ENCODE data around the gene KRT10.

KRT10 gene

DNA sequence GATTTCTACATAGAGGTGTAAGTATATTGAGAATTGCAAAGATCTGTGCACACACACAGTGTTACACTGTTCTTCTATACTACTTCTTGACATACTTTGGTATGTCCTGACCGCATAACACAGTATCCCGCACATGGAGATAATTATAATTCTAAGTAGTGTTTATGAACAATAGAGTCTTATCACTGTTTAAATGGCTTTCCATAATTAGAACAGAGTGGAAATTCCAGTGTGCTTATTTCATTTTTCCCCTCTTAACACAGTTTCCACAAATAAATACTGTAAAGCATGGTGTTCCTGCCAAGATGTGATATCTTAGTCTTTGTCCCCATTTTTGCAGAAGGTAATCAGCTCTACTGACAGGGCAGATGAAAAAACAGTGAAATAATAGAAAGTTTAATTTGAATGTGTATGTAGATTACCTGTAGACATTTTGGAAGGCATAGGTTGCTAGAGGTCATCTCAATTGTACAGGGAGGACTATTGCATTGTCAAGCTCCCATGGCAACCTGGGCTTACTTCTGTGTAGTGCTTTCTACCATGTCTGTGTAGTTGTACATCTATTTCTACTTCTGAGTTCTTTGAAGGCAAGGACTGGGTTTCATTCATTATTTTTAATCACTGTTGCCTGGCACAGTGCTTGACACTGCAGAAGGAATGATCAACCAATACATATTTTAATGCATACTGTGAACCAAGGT, 12.5 kb downstream of the KRT10 start:
- in situ Hi-C loops (cut with MboI; ENCODE audit: low sequenced_read_pairs) = no loop called here

DNA sequence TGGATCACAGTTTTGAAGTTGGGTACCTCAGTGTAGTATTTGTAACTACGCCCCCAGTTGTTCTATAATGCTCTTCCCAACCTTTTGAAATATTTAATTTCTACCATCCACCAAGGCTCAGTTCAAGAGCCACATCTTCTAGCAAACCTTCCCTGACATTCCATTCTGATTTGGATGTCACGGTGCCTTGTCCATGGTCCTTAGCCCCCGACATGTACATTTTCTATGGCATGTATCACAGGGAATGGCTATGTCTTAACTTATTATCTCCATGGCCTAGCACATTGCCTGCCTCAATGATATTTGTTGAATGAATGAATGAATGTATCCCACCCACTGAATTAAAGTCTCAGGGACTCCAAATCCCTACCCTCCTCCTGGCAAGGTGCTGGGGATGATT, 16.3 kb downstream of the KRT10 start:
- in situ Hi-C loops (cut with MboI; ENCODE audit: low sequenced_read_pairs) = no loop called here

DNA sequence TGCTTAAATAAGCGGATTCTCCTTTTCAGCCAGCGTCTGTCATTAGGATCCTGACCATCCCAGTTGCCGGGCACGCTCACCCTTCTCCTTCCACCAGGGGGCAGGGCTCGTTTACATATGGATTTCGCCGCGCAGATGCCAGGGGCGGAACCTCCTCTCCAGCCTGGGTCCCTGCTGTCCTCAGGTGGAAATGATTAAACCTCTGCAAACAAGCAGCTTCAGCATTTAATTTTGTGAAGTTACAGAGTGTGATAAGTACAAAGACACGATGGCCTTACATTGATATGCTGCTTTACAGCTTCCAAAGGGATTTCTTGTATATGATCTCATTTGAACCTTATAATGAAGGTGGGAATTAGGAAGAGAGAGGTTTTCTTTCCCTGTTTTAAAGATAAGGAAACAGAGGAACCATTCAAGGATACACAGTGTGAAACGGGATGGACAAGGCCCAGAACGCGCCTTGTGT, 18.8 kb downstream of the KRT10 start:
- in situ Hi-C loops (cut with MboI; ENCODE audit: low sequenced_read_pairs) = no loop called here

DNA sequence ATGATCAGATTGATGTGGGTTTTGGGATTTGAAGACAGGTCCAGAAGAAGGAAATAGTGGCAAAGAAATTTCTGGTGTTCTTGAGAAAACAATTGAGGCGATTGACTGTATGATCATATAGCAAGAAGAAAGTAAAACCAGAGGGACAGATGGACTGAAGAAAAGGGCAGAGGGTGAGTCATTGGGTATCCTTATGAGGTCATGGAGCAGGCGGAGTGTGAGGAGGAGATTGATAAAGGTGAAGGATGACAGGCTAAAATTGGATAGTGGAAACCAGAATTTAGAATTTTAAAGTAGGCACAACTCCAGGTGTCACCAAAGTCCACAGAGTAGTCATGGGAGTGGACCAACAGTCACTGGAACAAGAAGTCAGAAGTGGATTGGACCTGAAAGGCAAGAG, 21.3 kb downstream of the KRT10 start:
- in situ Hi-C loops (cut with MboI; ENCODE audit: low sequenced_read_pairs) = no loop called here

DNA sequence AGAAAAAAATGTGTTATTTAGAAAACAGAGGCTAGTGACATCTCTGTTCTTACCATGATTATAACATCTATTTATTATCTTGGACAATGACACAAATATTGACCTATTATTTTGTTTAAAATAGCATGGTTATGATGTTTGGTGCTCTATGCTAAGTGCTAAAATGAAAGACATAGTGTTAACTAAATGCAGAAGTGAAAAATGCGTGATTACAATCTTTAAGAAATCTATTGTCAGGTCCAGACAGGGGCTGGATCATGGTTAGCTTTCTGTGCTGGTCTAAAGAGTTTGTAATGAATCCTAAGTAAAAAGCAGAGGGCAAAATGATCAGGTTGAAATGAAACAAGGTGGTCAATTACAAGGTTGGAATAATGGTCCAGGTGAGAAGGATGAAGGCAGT, 22.0 kb downstream of the KRT10 start:
- in situ Hi-C loops (cut with MboI; ENCODE audit: low sequenced_read_pairs) = no loop called here

DNA sequence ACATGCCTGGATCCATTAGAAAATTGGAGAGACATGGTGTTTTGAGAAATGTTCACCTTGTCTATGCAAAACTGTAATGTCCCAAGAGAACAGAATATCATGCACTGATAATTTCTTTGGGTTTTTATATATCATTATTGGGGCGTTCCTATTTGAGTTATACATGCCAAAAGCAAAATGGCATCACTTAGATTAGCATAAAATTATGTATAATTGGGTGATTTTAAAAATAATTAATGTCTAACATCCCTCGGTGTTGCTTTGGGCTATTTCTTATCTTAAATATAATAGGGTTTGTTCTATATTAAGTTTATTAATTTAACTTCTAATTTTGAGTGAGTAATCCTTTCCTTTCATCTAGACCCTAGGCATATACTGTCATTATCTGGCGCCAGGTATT, 22.6 kb downstream of the KRT10 start, which contains the start of gene KRT28:
TSS of gene KRT28 (minus strand) at position 101 of the 400 bp plus-strand sequence. CDS start at position 35, 66 bp downstream.
- in situ Hi-C loops (cut with MboI; ENCODE audit: low sequenced_read_pairs) = no loop called here

DNA sequence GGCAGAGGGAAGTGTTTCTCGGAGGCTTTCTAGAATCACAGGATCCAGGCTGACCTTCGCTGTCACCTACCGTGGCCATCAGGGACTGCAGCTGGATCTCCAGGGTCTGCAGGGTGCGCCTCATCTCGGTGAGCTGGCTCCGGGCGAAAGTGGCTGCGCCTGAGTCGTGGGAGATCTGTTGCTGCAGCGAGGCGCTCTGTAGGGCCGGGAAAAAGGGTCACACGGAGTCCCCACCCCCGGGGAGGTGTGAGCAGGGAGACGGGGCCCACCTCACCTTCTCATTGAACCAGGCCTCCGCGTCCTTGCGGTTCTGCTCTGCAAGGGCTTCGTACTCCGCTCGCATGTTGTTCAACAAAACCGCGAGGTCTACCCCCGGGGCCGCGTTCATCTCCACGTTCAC, 25.6 kb downstream of the KRT10 start:
- in situ Hi-C loops (cut with MboI; ENCODE audit: low sequenced_read_pairs) = no loop called here

DNA sequence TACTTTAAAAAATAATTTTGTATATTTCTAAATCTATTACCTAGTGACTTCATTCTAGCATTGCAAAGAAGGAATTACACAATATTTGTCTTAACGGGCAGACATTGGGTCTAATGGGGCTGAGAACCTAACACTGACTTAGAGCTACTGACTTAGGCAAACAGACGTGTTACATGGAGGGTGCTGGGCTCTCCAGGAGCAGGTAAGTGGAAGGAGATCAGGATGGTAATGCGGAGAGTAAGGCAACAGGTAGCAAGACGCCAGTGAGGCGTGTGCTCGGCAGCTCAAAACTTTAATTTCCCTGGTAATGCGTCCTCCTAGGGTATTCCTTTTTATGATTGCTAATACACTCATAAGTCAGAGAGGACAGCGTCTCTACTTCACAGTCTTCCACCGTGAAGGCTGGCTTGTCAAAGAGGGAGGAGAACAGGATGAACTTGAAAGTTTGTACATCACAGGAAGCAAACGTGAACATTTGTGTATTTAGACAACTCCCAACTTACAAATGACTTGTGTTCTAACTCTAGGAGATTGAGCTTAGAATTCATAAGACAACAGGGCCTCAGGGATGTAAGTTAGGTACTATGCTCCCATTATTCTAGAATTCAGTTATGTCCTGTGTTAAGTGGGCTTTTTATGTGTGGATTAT, 27.3 kb downstream of the KRT10 start:
- in situ Hi-C loops (cut with MboI; ENCODE audit: low sequenced_read_pairs) = no loop called here

DNA sequence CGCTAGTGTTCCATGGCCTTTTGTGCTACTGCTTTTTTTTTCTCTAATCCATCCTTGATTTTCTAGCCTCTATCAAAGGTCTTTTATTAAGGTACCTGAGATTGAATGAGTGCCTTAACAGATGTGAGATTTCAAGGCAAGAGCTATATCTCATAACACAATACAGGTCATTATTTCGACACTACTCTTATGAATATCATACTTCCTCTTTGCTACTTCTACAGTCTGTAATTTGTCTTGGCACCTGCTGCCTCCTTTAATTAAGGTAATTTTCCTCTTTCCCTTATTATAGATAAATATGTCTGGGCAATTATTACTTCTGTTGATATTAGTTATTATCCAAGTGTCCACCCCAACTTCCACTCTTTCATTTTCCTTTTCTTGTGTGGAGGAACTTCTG, 27.9 kb downstream of the KRT10 start:
- in situ Hi-C loops (cut with MboI; ENCODE audit: low sequenced_read_pairs) = no loop called here

DNA sequence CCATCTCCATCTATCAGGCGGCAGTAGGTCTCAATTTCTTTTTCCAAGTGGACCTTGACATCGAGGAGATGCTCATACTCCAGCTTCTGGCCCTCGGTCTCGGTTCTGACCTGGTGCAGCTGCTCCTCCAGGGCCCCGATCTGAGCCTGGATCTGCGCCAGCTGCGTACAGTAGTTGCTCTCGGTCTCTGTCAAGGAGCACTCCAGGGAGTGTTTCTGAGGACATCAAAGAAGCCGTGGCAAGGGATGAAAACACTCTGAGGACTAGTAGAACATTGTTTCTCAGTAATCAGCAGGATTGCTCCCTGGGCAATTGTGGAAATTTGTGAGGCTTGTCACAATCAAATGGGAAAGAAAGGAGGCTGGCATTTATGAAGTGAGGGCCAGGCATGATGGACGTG, 28.6 kb downstream of the KRT10 start:
- in situ Hi-C loops (cut with MboI; ENCODE audit: low sequenced_read_pairs) = no loop called here

DNA sequence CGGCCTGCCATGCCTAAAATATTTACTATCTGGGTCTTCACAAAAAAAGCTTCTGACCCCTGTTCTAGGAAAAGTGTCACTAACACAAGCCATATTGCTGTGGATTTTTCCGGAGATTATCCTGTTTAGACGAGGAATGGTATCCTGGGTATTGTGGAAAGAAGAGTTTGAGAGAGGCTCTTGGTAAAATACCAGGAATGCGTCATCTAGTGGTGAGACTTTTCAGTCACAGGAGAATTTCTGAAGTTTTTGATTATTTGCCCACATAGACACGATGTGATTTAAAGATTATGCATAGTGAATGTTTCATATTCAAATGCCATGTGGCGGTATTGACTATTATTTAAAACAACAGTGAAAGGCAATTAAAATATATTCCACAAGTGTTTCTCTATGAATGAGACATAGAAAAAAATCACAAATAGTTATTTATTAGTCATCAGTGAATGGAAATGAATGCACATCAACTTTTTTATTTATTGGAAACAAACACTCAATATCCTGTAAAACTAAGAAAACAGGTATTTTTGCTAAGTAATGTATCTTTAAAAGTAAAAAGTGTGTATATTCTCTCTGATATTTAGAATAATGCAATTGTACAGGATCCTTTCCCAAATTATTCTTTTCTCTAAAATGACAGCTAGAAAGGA, 30.5 kb downstream of the KRT10 start:
- in situ Hi-C loops (cut with MboI; ENCODE audit: low sequenced_read_pairs) = no loop called here

DNA sequence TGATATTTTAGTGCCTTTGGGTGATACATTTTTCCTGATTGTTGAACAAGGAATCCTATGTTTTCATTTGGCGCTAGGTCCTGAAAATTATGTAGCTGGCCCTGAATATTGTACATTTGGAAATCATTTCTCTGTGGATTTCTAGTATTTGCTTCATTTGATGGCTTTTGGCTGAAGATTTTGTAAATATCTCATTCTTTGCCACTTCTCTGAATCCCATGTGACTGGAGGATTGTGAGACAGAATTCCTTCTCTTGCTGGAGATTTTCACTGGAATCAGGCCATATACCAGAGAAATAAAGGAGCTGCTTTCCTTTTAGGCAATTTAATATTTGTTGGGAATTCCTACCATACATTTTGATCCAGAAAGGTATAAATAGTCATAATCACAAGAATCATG, 31.3 kb downstream of the KRT10 start:
- in situ Hi-C loops (cut with MboI; ENCODE audit: low sequenced_read_pairs) = no loop called here

DNA sequence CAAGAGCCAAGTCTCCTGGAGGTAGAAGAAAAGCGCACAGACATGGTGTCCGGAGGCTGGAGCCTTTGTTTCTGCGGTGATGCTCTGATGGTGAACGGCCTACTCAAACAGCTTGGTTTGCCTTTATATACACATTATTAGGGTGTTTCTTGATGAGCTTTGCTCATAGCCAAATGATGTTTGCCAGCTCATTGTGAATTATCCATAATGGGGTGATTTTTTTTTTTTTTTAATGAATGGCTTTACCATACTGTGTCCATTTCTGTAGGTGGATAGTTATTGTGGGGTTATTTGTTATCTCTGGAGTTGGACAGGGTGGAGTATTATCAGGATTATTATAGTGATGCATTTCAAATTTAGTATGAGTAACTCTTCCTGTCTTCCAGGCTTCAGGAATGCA, 40.0 kb downstream of the KRT10 start, which contains the start of gene KRT27:
TSS of gene KRT27 (minus strand) at position 101 of the 400 bp plus-strand sequence. CDS start at position 44, 57 bp downstream.
- in situ Hi-C loops (cut with MboI; ENCODE audit: low sequenced_read_pairs) = no loop called here

DNA sequence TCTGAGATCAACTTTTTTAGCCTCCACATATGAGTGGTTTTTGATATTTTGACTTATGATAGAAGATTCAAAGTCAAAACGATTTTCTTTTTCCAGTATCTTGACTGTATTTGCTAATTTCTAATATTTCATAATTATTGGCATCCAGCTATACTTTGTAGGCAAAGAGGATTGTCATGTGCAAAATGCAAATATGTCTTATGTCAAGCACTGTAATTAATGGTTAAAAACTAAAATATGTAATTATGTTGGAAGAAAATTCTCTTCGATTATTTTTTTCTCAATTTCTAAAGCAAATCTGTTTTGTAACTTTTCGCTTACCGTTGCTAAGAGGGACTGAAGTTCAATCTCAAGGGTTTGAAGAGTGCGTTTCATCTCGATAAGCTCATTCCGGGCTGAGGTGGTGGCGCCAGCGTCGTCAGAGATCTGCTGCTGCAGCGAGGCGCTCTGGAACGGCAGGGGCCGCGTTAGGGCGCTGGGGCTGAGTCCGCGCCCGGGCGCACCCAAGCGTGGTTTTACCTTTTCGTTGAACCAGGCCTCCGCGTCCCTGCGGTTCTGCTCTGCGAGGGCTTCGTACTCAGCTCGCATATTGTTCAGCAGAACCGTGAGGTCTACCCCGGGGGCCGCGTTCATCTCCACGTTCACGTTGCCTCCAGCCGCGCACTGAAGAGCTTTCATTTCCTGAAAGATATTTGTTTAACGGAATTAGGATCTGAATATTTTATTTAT, 43.1 kb downstream of the KRT10 start:
- in situ Hi-C loops (cut with MboI; ENCODE audit: low sequenced_read_pairs) = no loop called here

DNA sequence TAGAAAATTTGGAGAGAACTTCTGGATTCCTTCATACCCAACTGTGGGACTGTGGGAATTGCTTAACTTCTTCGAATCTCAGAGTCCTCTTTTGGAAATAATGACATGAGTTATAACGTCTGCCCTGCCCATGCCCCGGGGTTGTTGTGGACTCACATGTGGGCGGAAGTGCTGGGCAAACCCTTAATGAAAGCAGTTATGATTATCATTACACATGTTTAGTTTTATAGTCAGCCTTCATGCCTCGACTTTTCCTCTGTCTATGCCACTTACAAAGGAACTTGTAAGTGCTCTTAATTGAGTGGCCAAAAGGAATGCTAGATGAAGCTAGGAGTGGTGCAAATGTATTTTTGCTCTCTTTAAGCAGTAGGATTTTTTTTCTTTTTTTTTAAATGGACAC, 44.0 kb downstream of the KRT10 start:
- in situ Hi-C loops (cut with MboI; ENCODE audit: low sequenced_read_pairs) = no loop called here

DNA sequence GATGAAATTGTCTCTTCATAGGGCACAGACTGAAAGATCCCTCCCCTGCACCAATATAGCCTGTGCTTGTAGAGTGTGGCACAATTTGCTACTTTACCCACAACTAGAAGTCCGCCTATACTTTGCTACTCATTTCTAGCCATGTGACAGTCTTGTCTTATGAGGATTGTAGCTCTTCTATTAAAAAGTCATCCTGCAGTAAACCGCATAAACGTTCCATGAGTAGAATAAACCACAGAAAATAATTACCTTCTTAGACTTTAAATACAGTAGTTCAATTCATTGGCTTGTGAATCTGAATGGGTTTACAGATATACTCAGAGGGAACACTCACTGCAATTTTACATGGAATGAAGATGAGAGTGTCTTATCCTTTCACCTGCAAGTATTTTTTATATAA, 44.4 kb downstream of the KRT10 start:
- in situ Hi-C loops (cut with MboI; ENCODE audit: low sequenced_read_pairs) = no loop called here

DNA sequence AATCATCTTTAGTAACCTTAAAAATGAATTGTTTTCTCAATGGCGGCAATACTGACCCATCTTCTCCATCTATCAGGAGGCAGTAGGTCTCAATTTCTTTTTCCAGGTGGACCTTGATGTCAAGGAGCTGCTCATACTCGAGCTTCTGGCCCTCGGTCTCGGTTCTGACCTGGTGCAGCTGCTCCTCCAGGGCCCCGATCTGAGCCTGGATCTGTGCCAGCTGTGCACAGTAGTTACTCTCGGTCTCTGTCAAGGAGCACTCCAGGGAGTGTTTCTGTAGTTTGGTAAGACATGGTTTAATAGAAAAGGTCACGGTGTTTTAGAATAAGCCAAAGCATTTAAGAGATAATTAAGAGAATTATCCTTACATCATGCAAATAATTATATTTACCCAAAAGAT, 45.0 kb downstream of the KRT10 start:
- in situ Hi-C loops (cut with MboI; ENCODE audit: low sequenced_read_pairs) = no loop called here

DNA sequence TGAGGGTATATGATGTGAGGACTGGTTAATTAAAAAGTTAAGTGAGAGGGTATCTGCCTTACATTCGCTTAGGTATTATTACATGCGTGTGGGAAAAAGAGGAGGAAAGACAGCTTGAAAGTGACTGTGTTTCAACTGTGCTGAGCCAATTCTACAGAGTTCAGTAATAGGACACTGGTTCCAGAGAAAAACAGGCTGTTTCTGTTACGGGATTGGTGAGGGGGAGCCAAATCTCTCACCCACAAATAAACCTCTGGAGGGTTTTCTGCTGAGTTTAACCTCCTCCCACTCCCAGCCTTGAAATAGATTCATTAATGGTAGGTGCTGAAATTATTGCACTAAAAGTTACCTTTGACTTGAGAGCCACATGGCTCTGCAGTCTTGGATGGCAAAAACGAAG, 46.5 kb downstream of the KRT10 start:
- in situ Hi-C loops (cut with MboI; ENCODE audit: low sequenced_read_pairs) = no loop called here

DNA sequence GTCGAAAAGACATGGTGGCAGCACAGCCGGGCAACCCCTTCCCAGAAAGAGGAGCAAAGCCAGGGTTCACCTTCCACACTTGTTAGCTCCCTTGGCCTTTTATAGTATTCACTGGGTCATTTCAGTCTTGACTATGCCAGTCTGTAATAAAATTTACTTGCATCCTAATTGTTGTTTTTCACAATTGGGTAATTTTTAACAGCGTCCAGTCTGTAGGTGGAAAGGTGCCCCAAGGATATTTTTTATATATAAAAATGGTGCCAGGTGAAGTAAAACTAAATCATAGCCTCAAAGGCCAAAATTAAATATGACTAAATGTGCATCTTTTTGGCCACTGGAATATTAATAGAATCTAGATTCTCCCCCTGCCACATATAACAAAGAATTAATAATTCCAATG, 50.3 kb downstream of the KRT10 start, which contains the start of gene KRT26:
TSS of gene KRT26 (minus strand) at position 101 of the 400 bp plus-strand sequence. CDS start at position 13, 88 bp downstream.
- in situ Hi-C loops (cut with MboI; ENCODE audit: low sequenced_read_pairs) = no loop called here

Measured in HL-60/S4 treated with phorbol 12-myristate 13-acetate at 8.2 ng/mL for 4 days and 3 days (cell line).